ENCODE results near the gene OLFM4.

OLFM4 gene

GRCh38 chr13:53068585-53069520, 40.2 kb downstream of the OLFM4 start:
- DNase-seq (ENCODE audit: low read depth, low spot score): no peak

- no peak for DNase-seq (ENCODE audit: low read depth, low spot score)
Measured at GRCh38 chr13:53069800-53070199, 41.2 kb downstream of the OLFM4 start.

- DNase-seq (ENCODE audit: low read depth, low spot score): no peak
Measured at GRCh38 chr13:53073711-53074110, 45.1 kb downstream of the OLFM4 start.

- no peak for DNase-seq (ENCODE audit: low read depth, low spot score)
Measured at GRCh38 chr13:53074114-53074513, 45.5 kb downstream of the OLFM4 start.

GRCh38 chr13:53075356-53076041, 46.9 kb downstream of the OLFM4 start:
- DNase-seq (ENCODE audit: low read depth, low spot score): no peak

- DNase-seq (ENCODE audit: low read depth, low spot score): no peak
Measured at GRCh38 chr13:53079691-53080090, 51.1 kb downstream of the OLFM4 start.

- DNase-seq (ENCODE audit: low read depth, low spot score): no peak
Measured at GRCh38 chr13:53088871-53089270, 60.3 kb downstream of the OLFM4 start.

- DNase-seq (ENCODE audit: low read depth, low spot score): no peak
Measured at GRCh38 chr13:53089951-53090350, 61.3 kb downstream of the OLFM4 start.

GRCh38 chr13:53090461-53090860, 61.8 kb downstream of the OLFM4 start:
- no peak for DNase-seq (ENCODE audit: low read depth, low spot score)

- no peak for DNase-seq (ENCODE audit: low read depth, low spot score)
Measured at GRCh38 chr13:53092931-53093330, 64.3 kb downstream of the OLFM4 start.

- no peak for DNase-seq (ENCODE audit: low read depth, low spot score)
Measured at GRCh38 chr13:53098455-53098854, 69.8 kb downstream of the OLFM4 start.

GRCh38 chr13:53100394-53101063, 71.9 kb downstream of the OLFM4 start:
- DNase-seq (ENCODE audit: low read depth, low spot score): no peak

Measured in astrocyte of the hippocampus (primary cell).